K562 (cell line): ENCODE results near the gene CERS5. TPM values are rescaled to one million over a fixed set of nuclear protein-coding genes. Genes with fewer than 3 reads are reported as not detected.

Experiments
- ATAC-seq: fragments of 200-7000 bp; cut with Tn5 transposase; 3 replicates; pipeline ENCODE4 v1.9.1; 2020; ENCODE audit warnings: moderate library complexity
- BruUV-seq: library from RNA; stranded (reverse); fragments of 400-500 nt; replicated peaks from 2 replicates; lab custom pipeline; 2021; lab: Mats Ljungman, UMichigan
- CTCF ChIA-PET: fragments of 300-600 bp; formaldehyde crosslinking; extraction: SDS; loops from one replicate; lab custom pipeline; 2021; ENCODE audit warnings: low intra/inter-chr PET ratio; lab: Yijun Ruan, JAX
- POLR2A ChIA-PET: fragments of 300-600, 350-650 bp; sonication (Branson Sonifier 250); formaldehyde crosslinking; extraction: SDS; loops from one replicate; lab custom pipeline; 2021; ENCODE audit warnings: antibody characterized with exemption, inconsistent platforms; lab: Yijun Ruan, JAX
- DNase-seq, 4 experiments: peaks; one replicate each; pipeline versions ENCODE4 v3.0.0 to v3.0.0-alpha.2; 2011 to 2018; ENCODE audit warnings: low spot score in 3 of 4, mixed read lengths in 3 of 4; ENCODE audit errors: extremely low read depth in 1 of 4
- FAIRE-seq: peaks from 2 replicates; lab custom pipeline; 2011; peaks lifted over from hg19 to GRCh38; lab: Jason Lieb, UNC
- H2AFZ ChIP-seq: 2 replicates; pipeline ENCODE4 v1.6.0; 2011; ENCODE audit warnings: low read depth, low read length, control low read depth, inconsistent platforms
- H3K27ac ChIP-seq: fragments of 200-600 bp; 3 replicates; pipeline ENCODE4 v1.8.0; 2011; ENCODE audit warnings: low read depth, mild to moderate bottlenecking, control low read depth, inconsistent platforms, low read length, moderate library complexity, mixed read lengths; ENCODE audit errors: extremely low read depth
- H3K27me3 ChIP-seq, 2 experiments: fragments of 300-600 bp in 1 of 2; 2 replicates in 1 of 2; 3 replicates in 1 of 2; pipeline versions ENCODE4 v1.6.0 to v1.8.0; 2011; ENCODE audit warnings: inconsistent platforms in 2 of 2, low read length in 2 of 2, mild to moderate bottlenecking in 1 of 2, mixed read lengths in 1 of 2, moderate library complexity in 1 of 2; ENCODE audit not compliant: control insufficient read depth in 2 of 2, insufficient read depth in 2 of 2
- H3K36me3 ChIP-seq: fragments of 300-600 bp; 3 replicates; pipeline ENCODE4 v1.8.0; 2011; ENCODE audit warnings: mild to moderate bottlenecking, low read length, inconsistent platforms; ENCODE audit not compliant: control insufficient read depth, insufficient read depth
- H3K4me1 ChIP-seq, 2 experiments: fragments of 200-600 bp in 1 of 2; replicated peaks in 1 of 2; 2 replicates in 1 of 2; 3 replicates in 1 of 2; pipeline versions ENCODE4 v1.5.1 to v1.8.0; 2011; ENCODE audit warnings: inconsistent platforms in 2 of 2, low read length in 2 of 2, mild to moderate bottlenecking in 1 of 2, mixed read lengths in 1 of 2, moderate library complexity in 1 of 2; ENCODE audit not compliant: control insufficient read depth in 2 of 2, insufficient read depth in 2 of 2
- H3K4me2 ChIP-seq: 2 replicates; pipeline ENCODE4 v1.6.1; 2011; ENCODE audit warnings: low read length, control low read depth, inconsistent platforms, mixed read lengths; ENCODE audit not compliant: insufficient read depth
- H3K4me3 ChIP-seq: fragments of 200-600 bp; sonication (generic), shearing (Covaris generic); 2 replicates; pipeline ENCODE4 v1.5.1; 2016; ENCODE audit warnings: control low read depth, inconsistent platforms
- H3K79me2 ChIP-seq: fragments of 200-600 bp; 3 replicates; pipeline ENCODE4 v1.8.0; 2011; ENCODE audit warnings: low read length, inconsistent platforms; ENCODE audit not compliant: control insufficient read depth, insufficient read depth
- H3K9ac ChIP-seq, 2 experiments: 2 replicates each; pipeline versions ENCODE4 v1.6.0 to v1.6.1; 2011; ENCODE audit warnings: low read depth in 2 of 2, low read length in 2 of 2, control low read depth in 1 of 2, inconsistent platforms in 1 of 2, mild to moderate bottlenecking in 1 of 2, mixed read lengths in 1 of 2; ENCODE audit not compliant: insufficient read depth in 1 of 2
- H3K9me1 ChIP-seq: one replicate; pipeline ENCODE4 v1.6.0; 2011; ENCODE audit warnings: inconsistent platforms, mild to moderate bottlenecking, low read length, moderate library complexity; ENCODE audit not compliant: control insufficient read depth, insufficient read depth
- H3K9me3 ChIP-seq: replicated peaks from 2 replicates; pipeline ENCODE4 v1.5.1; 2011; ENCODE audit warnings: low read depth, low read length, inconsistent platforms; ENCODE audit not compliant: control insufficient read depth, insufficient read depth
- H4K20me1 ChIP-seq: replicated peaks from 2 replicates; pipeline ENCODE4 v1.6.1; 2011; ENCODE audit warnings: low read length, inconsistent platforms, mixed read lengths; ENCODE audit not compliant: control insufficient read depth, insufficient read depth
- CEBPZ ChIP-seq: fragments of 150-350 bp; IDR thresholded peaks from 2 replicates; pipeline ENCODE4 v1.6.1; 2014; ENCODE audit warnings: low read depth, mild to moderate bottlenecking, low read length, borderline replicate concordance
- HDAC2 ChIP-seq: fragments of 450-650 bp; IDR thresholded peaks from 2 replicates; pipeline ENCODE4 v1.6.1; 2016; ENCODE audit warnings: mild to moderate bottlenecking
- MAZ ChIP-seq, 2 experiments: fragments of 450-650 bp in 1 of 2; sonication (generic) in 1 of 2; formaldehyde crosslinking; IDR thresholded peaks in 1 of 2; conservative IDR thresholded peaks in 1 of 2; 2 replicates each; pipeline versions ENCODE4 v1.4.0 to v1.5.0; 2020; ENCODE audit warnings: mild to moderate bottlenecking in 1 of 2, missing genetic modification reagents in 1 of 2
- MITF ChIP-seq: IDR thresholded peaks from 2 replicates; pipeline ENCODE4 v1.6.1; 2014; ENCODE audit warnings: antibody characterized with exemption
- RBM39 ChIP-seq: fragments of 200-400 bp; formaldehyde crosslinking; optimal IDR thresholded peaks from 2 replicates; pipeline ENCODE3; 2018; ENCODE audit warnings: low read depth, low read length
- RHOXF2B ChIP-seq: fragments of 250-450 bp; sonication (Bioruptor Pico); conservative IDR thresholded peaks from 2 replicates; pipeline ENCODE4 v1.5.1; 2021
- SNIP1 ChIP-seq: fragments of 450-650 bp; IDR thresholded peaks from 2 replicates; pipeline ENCODE4 v1.7.1; 2017; ENCODE audit warnings: low read depth, mild to moderate bottlenecking
- SNRNP70 ChIP-seq: fragments of 200-400 bp; formaldehyde crosslinking; optimal IDR thresholded peaks from 2 replicates; pipeline ENCODE3; 2017; ENCODE audit warnings: low read depth, low read length
- ZKSCAN1 ChIP-seq: fragments of 150-350 bp; IDR thresholded peaks from 2 replicates; pipeline ENCODE4 v1.6.1; 2016; ENCODE audit warnings: low read depth, low read length
- ZNF324 ChIP-seq: fragments of 250-450 bp; sonication (Bioruptor Pico); IDR thresholded peaks from 2 replicates; pipeline ENCODE4 v1.4.0; 2020; ENCODE audit warnings: mild to moderate bottlenecking
- ZNF41 ChIP-seq: fragments of 250-450 bp; sonication (Bioruptor Pico); conservative IDR thresholded peaks from 2 replicates; pipeline ENCODE4 v1.4.0; 2020; ENCODE audit warnings: mild to moderate bottlenecking
- WGBS: fragments of 100-300 bp; shearing (Covaris generic); methylation state at CpG from one replicate; pipeline ENCODE4 v1.1.6; 2016; ENCODE audit warnings: low coverage, mixed read lengths; ENCODE audit not compliant: insufficient coverage; ENCODE audit errors: missing lambda C conversion rate; 5-methylcytosine and 5-hydroxymethylcytosine counted together
- in situ Hi-C: fragments of 300-500 bp; cut with MboI; formaldehyde crosslinking; loops from 4 replicates; pipeline ENCODE4 v1.15.0; 2018; ENCODE audit warnings: inconsistent platforms, mixed read lengths
- intact Hi-C: fragments of 100-400 bp; cut with micrococcal nuclease; formaldehyde crosslinking; loops from 2 replicates; pipeline ENCODE4 v1.14.2; 2022
- polyA plus RNA-seq, 8 experiments: library from polyadenylated mRNA; depleted of rRNA in 4 of 8; stranded (reverse) in 5 of 8; unstranded in 3 of 8; fragments of >200 nt; fragmentation: Nextera tagmentation in 2 of 8; fragmentation: Illumina TruSeq in 1 of 8; extraction: Ambion mirVana in 2 of 8; extraction: Trizol in 1 of 8; gene quantifications; 2 replicates each; pipeline versions ENCODE4 v1.2.1 to v1.2.3, GENCODE V29; 2011 to 2014; ENCODE audit warnings: inconsistent platforms in 1 of 8, missing spikeins in 1 of 8
- total RNA-seq, 7 experiments: library from RNA; depleted of rRNA in 6 of 7; stranded (reverse); fragments of >200 nt in 6 of 7; fragmentation: Illumina TruSeq in 2 of 7; extraction: Trizol in 2 of 7; gene quantifications; 2 replicates each; pipeline versions ENCODE4 v1.2.1 to v1.2.3, GENCODE V29; 2011 to 2021; ENCODE audit warnings: low replicate concordance in 1 of 7

Gene CERS5
- total and polyA plus RNA-seq, 9 of the 15 experiments (the other 6 are each of a cell fraction or from before 2014, with no cell fraction given) = 6.1 to 47.5 (median 17.8) TPM

GRCh38 chr12:50198829-50199228 lies 31.7 kb upstream of the CERS5 start:
- no peak overlapping the region for H3K4me2 ChIP-seq
- FAIRE-seq = no peak
- H3K9ac ChIP-seq = no peak overlapping the region
- TF ChIP-seq ZNF41 (CRISPR knock-in tag) (no peak), HDAC2 (no peak), ZKSCAN1 (no peak), SNRNP70 (no peak), RBM39 (no peak)
- TF ChIP-seq, all 486 proteins: peak for 0
- no peaks in the 10 kb centered on the region for H3K4me1 ChIP-seq
- no peaks in the 10 kb centered on the region for H3K27me3 ChIP-seq
- ChIA-PET CTCF (no interaction called here), POLR2A (interaction anchor here (0.6 kb wide), 1 partner anchor 288 kb away, joined by 3 read pairs; no protein-coding TSS in a partner anchor)
- ATAC-seq (no peak), DNase-seq (no peak)
- no peak overlapping the region for H2AFZ ChIP-seq
- no peaks in the 10 kb centered on the region for H3K9me3 ChIP-seq
- 90% methylated on average over 5 of the region's 5 CpGs for WGBS
- in situ Hi-C loops = no loop called here
- no peaks in the 10 kb centered on the region for H3K79me2 ChIP-seq
- intact Hi-C loops = no loop called here
- no peak overlapping the region for H3K27ac ChIP-seq
- H4K20me1 ChIP-seq = no peaks in the 10 kb centered on the region
- H3K36me3 ChIP-seq = peaks cover 56% of the 10 kb centered on the region; the same call in 2 of the 3 replicates
- H3K4me3 ChIP-seq = no peak overlapping the region
- no peaks in the 10 kb centered on the region for H3K9me1 ChIP-seq
- BruUV-seq = no TSS peak

GRCh38 chr12:50197297-50197727 lies 30.1 kb upstream of the CERS5 start:
- peaks cover 57% of the 10 kb centered on the region; the same call in 1 of the 3 replicates for H3K36me3 ChIP-seq
- no peak overlapping the region for H3K4me3 ChIP-seq
- intact Hi-C loops = no loop called here
- no TSS peak for BruUV-seq
- FAIRE-seq (no peak), DNase-seq (no peak), ATAC-seq (no peak)
- H2AFZ ChIP-seq = no peak overlapping the region
- no peak overlapping the region for H3K27ac ChIP-seq
- H3K27me3 ChIP-seq = no peaks in the 10 kb centered on the region
- no peaks in the 10 kb centered on the region for H3K4me1 ChIP-seq
- H3K9me3 ChIP-seq = no peaks in the 10 kb centered on the region
- H3K79me2 ChIP-seq = no peaks in the 10 kb centered on the region
- peaks cover 2% of the 10 kb centered on the region for H3K9me1 ChIP-seq
- CTCF ChIA-PET = no interaction called here
- H3K4me2 ChIP-seq = no peak overlapping the region
- POLR2A ChIA-PET = interaction anchor here (1.0 kb wide), 1 partner anchor 10 kb away, joined by 3 read pairs; no protein-coding TSS in a partner anchor
- in situ Hi-C loops = no loop called here
- H4K20me1 ChIP-seq = no peaks in the 10 kb centered on the region
- WGBS = 49% methylated on average over 5 of the region's 5 CpGs
- H3K9ac ChIP-seq = no peak overlapping the region
- TF ChIP-seq RHOXF2B = no peak
- TF ChIP-seq ZNF324 = no peak
- no peak for TF ChIP-seq MITF
- TF ChIP-seq MAZ (CRISPR knock-in tag; conservative IDR thresholded peaks at IDR 0.05 in 1 of 2, IDR thresholded peaks at IDR 0.05 in 1 of 2) = no peak
- TF ChIP-seq CEBPZ = no peak
- no peak for TF ChIP-seq SNIP1
